Activated naive CD4-positive, alpha-beta T cell treated with anti-CD3 and anti-CD28 coated beads, Interleukin-2, amount 50 U/mL, for 16 hours (primary cell): ENCODE results near the gene CHID1.

Experiments
- DNase-seq: peaks from one replicate; pipeline ENCODE4 v3.0.0-alpha.2; 2020

Gene CHID1

GRCh38 chr11:862081-862661 lies 48.4 kb downstream of the CHID1 start:
- DNase-seq: no peak

- no peak for DNase-seq
These were observed 49.5 kb downstream of the CHID1 start for GRCh38 chr11:861105-861479.

- DNase-seq: no peak
These were observed 50.1 kb downstream of the CHID1 start for GRCh38 chr11:860234-861104.

GRCh38 chr11:859394-860131 lies 51.0 kb downstream of the CHID1 start:
- no peak for DNase-seq

- no peak for DNase-seq
These were observed 51.8 kb downstream of the CHID1 start for GRCh38 chr11:858762-859339.

GRCh38 chr11:858053-858761 lies 52.4 kb downstream of the CHID1 start:
- no peak for DNase-seq

GRCh38 chr11:856397-856796 lies 54.2 kb downstream of the CHID1 start:
- DNase-seq: no peak

- no peak for DNase-seq
These were observed 54.8 kb downstream of the CHID1 start for GRCh38 chr11:855796-856195.

- DNase-seq: no peak
These were observed 55.3 kb downstream of the CHID1 start for GRCh38 chr11:855330-855674.

GRCh38 chr11:854601-855329 lies 55.8 kb downstream of the CHID1 start:
- DNase-seq: no peak

GRCh38 chr11:853682-854448 lies 56.7 kb downstream of the CHID1 start:
- DNase-seq: no peak

GRCh38 chr11:852762-853161 lies 57.8 kb downstream of the CHID1 start:
- DNase-seq: no peak

- no peak for DNase-seq
These were observed 59.5 kb downstream of the CHID1 start for GRCh38 chr11:850775-851763.

GRCh38 chr11:849951-850774 lies 60.4 kb downstream of the CHID1 start:
- DNase-seq: no peak

GRCh38 chr11:849104-849824 lies 61.3 kb downstream of the CHID1 start:
- peak; percentile 46 for DNase-seq

- DNase-seq: peak; percentile 74
These were observed 62.2 kb downstream of the CHID1 start for GRCh38 chr11:848380-848931.

- DNase-seq: no peak
These were observed 62.7 kb downstream of the CHID1 start for GRCh38 chr11:847876-848275.

GRCh38 chr11:846496-847098 lies 64.0 kb downstream of the CHID1 start:
- DNase-seq: no peak
